GM23338 (cell line): Measurements from ENCODE around the gene TNS3. TPM values are rescaled to one million over a fixed set of nuclear protein-coding genes. Genes with fewer than 3 reads are reported as not detected.
A peak's percentile ranks its signal among the peaks of the same experiment; 100 is the strongest.

Source experiments
- ATAC-seq: fragments of 200-7000 bp; cut with Tn5 transposase; 3 replicates; pipeline ENCODE4 v1.9.1; 2020
- DNase-seq: peaks from one replicate; pipeline ENCODE4 v3.0.0-alpha.2; 2015; ENCODE audit warnings: low spot score
- H2AFZ ChIP-seq: fragments of 200-600 bp; sonication (generic); 2 replicates; pipeline ENCODE4 v1.8.0; 2016; ENCODE audit warnings: antibody characterized with exemption, mild to moderate bottlenecking, moderate library complexity
- H3F3A ChIP-seq: fragments of 200-600 bp; sonication (generic); replicated peaks from 2 replicates; pipeline ENCODE4 v1.8.0; 2017; ENCODE audit warnings: antibody characterized with exemption, mixed run types, low read depth
- H3K27ac ChIP-seq: fragments of 200-600 bp; sonication (generic); 2 replicates; pipeline ENCODE4 v1.6.1; 2016; ENCODE audit warnings: low read depth
- H3K27me3 ChIP-seq: fragments of 200-600 bp; sonication (generic); 2 replicates; pipeline ENCODE4 v1.8.0; 2016; ENCODE audit warnings: mild to moderate bottlenecking, mixed run types, moderate library complexity; ENCODE audit not compliant: insufficient read depth
- H3K36me3 ChIP-seq: fragments of 200-600 bp; sonication (generic); 2 replicates; pipeline ENCODE4 v1.8.0; 2016; ENCODE audit warnings: mild to moderate bottlenecking; ENCODE audit not compliant: insufficient read depth
- H3K4me1 ChIP-seq: fragments of 200-600 bp; sonication (generic); 2 replicates; pipeline ENCODE4 v1.8.0; 2016; ENCODE audit warnings: mild to moderate bottlenecking, moderate library complexity; ENCODE audit not compliant: insufficient read depth
- H3K4me2 ChIP-seq: fragments of 200-600 bp; sonication (generic); 2 replicates; pipeline ENCODE4 v1.7.1; 2017; ENCODE audit warnings: mixed run types
- H3K4me3 ChIP-seq: fragments of 200-600 bp; sonication (generic); 2 replicates; pipeline ENCODE4 v1.6.1; 2016; ENCODE audit warnings: mixed run types
- H3K79me2 ChIP-seq: fragments of 200-600 bp; sonication (generic); replicated peaks from 2 replicates; pipeline ENCODE4 v1.8.0; 2017; ENCODE audit warnings: mild to moderate bottlenecking; ENCODE audit not compliant: insufficient read depth
- H3K9me2 ChIP-seq: fragments of 200-600 bp; sonication (generic); 2 replicates; pipeline ENCODE4 v1.8.0; 2017; ENCODE audit not compliant: insufficient read depth
- H4K20me1 ChIP-seq: fragments of 200-600 bp; sonication (generic); replicated peaks from 2 replicates; pipeline ENCODE4 v1.8.0; 2017; ENCODE audit warnings: mild to moderate bottlenecking; ENCODE audit not compliant: insufficient read depth
- H3K27ac Mint-ChIP-seq: 2 replicates; pipeline ENCODE4 v1.8.0; 2020; ENCODE audit warnings: inconsistent platforms, mild to moderate bottlenecking, moderate library complexity, mixed read lengths
- H3K27me3 Mint-ChIP-seq: 3 replicates; pipeline ENCODE4 v1.8.0; 2022; ENCODE audit warnings: low read depth, mild to moderate bottlenecking, moderate library complexity, mixed read lengths, inconsistent platforms; ENCODE audit not compliant: insufficient read depth, poor library complexity
- H3K36me3 Mint-ChIP-seq: 3 replicates; pipeline ENCODE4 v1.8.0; 2021; ENCODE audit warnings: low read depth, mild to moderate bottlenecking, inconsistent platforms, moderate library complexity, mixed read lengths
- H3K4me1 Mint-ChIP-seq: 3 replicates; pipeline ENCODE4 v1.8.0; 2020; ENCODE audit warnings: mild to moderate bottlenecking, inconsistent platforms, mixed read lengths
- H3K4me3 Mint-ChIP-seq: 3 replicates; pipeline ENCODE4 v1.8.0; 2021; ENCODE audit warnings: moderate library complexity, mild to moderate bottlenecking, inconsistent platforms, mixed read lengths
- H3K9me3 Mint-ChIP-seq: 3 replicates; pipeline ENCODE4 v1.8.0; 2020; ENCODE audit warnings: moderate library complexity, mild to moderate bottlenecking, inconsistent platforms, mixed read lengths
- EZH2 ChIP-seq: fragments of 200-600 bp; sonication (generic); IDR thresholded peaks from one replicate; pipeline ENCODE4 v1.8.0; 2017; ENCODE audit warnings: antibody characterized with exemption, mild to moderate bottlenecking, low read depth; ENCODE audit not compliant: unreplicated experiment
- EZH2phosphoT487 ChIP-seq: fragments of 200-600 bp; sonication (generic); IDR thresholded peaks from one replicate; pipeline ENCODE4 v1.8.1; 2018; ENCODE audit warnings: antibody characterized with exemption; ENCODE audit not compliant: unreplicated experiment
- NANOG ChIP-seq: IDR thresholded peaks from 2 replicates; pipeline ENCODE4 v1.6.1; 2016; ENCODE audit warnings: antibody characterized with exemption, borderline replicate concordance
- polyA plus RNA-seq: library from polyadenylated mRNA; unstranded; fragments of >200 nt; fragmentation: Nextera tagmentation; extraction: Ambion mirVana; gene quantifications from 2 replicates; pipeline ENCODE4 v1.2.1, GENCODE V29; 2016
- total RNA-seq: library from RNA; depleted of rRNA; stranded (reverse); fragments of >200 nt; shearing (Covaris generic); gene quantifications from 2 replicates; pipeline ENCODE4 v1.2.3, GENCODE V29; 2014
- TF ChIP-seq, protein P1 (sequence below): fragments of 250-450 bp; sonication (Bioruptor Pico); IDR thresholded peaks from 2 replicates; pipeline ENCODE4 v1.5.0; 2020; ENCODE audit warnings: mild to moderate bottlenecking, moderate library complexity
- TF ChIP-seq, protein P2 (sequence below), 2 experiments: fragments of 200-600 bp in 1 of 2; sonication (generic) in 1 of 2; conservative IDR thresholded peaks; 2 replicates each; pipeline versions ENCODE4 v1.5.1 to v1.6.1; 2016 to 2017; ENCODE audit warnings: antibody characterized with exemption in 2 of 2, low read depth in 2 of 2, mild to moderate bottlenecking in 2 of 2, moderate library complexity in 1 of 2

TNS3 gene
- total and polyA plus RNA-seq, 2 experiments from 2014 or later = 6.2 to 28.7 TPM

GRCh38 chr7:47535704-47536628 is 45.9 kb downstream of the TNS3 start:
- Histone ChIP-seq H3F3A (peaks cover 5% of the 10 kb centered on the region; the same call in 1 of the 2 replicates), H3K4me3 (peak overlapping the region; percentile 63), H3K9me2 (no peaks in the 10 kb centered on the region), H3K4me2 (peak overlapping the region; percentile 87), H3K27ac (peak overlapping the region; percentile 33; the same call in 1 of the 2 replicates), H2AFZ (peak overlapping the region; percentile 60; the same call in 1 of the 2 replicates), H3K79me2 (peaks cover 43% of the 10 kb centered on the region), H3K4me1 (peaks cover 41% of the 10 kb centered on the region), H4K20me1 (peaks cover 17% of the 10 kb centered on the region), H3K36me3 (no peaks in the 10 kb centered on the region), H3K27me3 (peaks cover 28% of the 10 kb centered on the region)
- no peak overlapping the region for H3K27ac Mint-ChIP-seq
- peaks cover 23% of the 10 kb centered on the region for H3K27me3 Mint-ChIP-seq
- peak overlapping the region; percentile 83 for H3K4me3 Mint-ChIP-seq
- H3K9me3 Mint-ChIP-seq = peaks cover 8% of the 10 kb centered on the region
- DNase-seq = peak; percentile 49
- TF ChIP-seq EZH2 = peak; percentile 6
- TF ChIP-seq, protein P1, sequence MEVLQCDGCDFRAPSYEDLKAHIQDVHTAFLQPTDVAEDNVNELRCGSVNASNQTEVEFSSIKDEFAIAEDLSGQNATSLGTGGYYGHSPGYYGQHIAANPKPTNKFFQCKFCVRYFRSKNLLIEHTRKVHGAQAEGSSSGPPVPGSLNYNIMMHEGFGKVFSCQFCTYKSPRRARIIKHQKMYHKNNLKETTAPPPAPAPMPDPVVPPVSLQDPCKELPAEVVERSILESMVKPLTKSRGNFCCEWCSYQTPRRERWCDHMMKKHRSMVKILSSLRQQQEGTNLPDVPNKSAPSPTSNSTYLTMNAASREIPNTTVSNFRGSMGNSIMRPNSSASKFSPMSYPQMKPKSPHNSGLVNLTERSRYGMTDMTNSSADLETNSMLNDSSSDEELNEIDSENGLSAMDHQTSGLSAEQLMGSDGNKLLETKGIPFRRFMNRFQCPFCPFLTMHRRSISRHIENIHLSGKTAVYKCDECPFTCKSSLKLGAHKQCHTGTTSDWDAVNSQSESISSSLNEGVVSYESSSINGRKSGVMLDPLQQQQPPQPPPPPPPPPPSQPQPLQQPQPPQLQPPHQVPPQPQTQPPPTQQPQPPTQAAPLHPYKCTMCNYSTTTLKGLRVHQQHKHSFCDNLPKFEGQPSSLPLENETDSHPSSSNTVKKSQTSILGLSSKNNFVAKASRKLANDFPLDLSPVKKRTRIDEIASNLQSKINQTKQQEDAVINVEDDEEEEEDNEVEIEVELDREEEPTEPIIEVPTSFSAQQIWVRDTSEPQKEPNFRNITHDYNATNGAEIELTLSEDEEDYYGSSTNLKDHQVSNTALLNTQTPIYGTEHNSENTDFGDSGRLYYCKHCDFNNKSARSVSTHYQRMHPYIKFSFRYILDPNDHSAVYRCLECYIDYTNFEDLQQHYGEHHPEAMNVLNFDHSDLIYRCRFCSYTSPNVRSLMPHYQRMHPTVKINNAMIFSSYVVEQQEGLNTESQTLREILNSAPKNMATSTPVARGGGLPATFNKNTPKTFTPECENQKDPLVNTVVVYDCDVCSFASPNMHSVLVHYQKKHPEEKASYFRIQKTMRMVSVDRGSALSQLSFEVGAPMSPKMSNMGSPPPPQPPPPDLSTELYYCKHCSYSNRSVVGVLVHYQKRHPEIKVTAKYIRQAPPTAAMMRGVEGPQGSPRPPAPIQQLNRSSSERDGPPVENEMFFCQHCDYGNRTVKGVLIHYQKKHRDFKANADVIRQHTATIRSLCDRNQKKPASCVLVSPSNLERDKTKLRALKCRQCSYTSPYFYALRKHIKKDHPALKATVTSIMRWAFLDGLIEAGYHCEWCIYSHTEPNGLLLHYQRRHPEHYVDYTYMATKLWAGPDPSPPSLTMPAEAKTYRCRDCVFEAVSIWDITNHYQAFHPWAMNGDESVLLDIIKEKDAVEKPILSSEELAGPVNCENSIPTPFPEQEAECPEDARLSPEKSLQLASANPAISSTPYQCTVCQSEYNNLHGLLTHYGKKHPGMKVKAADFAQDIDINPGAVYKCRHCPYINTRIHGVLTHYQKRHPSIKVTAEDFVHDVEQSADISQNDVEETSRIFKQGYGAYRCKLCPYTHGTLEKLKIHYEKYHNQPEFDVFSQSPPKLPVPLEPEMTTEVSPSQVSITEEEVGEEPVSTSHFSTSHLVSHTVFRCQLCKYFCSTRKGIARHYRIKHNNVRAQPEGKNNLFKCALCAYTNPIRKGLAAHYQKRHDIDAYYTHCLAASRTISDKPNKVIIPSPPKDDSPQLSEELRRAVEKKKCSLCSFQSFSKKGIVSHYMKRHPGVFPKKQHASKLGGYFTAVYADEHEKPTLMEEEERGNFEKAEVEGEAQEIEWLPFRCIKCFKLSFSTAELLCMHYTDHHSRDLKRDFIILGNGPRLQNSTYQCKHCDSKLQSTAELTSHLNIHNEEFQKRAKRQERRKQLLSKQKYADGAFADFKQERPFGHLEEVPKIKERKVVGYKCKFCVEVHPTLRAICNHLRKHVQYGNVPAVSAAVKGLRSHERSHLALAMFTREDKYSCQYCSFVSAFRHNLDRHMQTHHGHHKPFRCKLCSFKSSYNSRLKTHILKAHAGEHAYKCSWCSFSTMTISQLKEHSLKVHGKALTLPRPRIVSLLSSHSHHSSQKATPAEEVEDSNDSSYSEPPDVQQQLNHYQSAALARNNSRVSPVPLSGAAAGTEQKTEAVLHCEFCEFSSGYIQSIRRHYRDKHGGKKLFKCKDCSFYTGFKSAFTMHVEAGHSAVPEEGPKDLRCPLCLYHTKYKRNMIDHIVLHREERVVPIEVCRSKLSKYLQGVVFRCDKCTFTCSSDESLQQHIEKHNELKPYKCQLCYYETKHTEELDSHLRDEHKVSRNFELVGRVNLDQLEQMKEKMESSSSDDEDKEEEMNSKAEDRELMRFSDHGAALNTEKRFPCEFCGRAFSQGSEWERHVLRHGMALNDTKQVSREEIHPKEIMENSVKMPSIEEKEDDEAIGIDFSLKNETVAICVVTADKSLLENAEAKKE (CRISPR knock-in tag) = no peak
- TF ChIP-seq, protein P2, sequence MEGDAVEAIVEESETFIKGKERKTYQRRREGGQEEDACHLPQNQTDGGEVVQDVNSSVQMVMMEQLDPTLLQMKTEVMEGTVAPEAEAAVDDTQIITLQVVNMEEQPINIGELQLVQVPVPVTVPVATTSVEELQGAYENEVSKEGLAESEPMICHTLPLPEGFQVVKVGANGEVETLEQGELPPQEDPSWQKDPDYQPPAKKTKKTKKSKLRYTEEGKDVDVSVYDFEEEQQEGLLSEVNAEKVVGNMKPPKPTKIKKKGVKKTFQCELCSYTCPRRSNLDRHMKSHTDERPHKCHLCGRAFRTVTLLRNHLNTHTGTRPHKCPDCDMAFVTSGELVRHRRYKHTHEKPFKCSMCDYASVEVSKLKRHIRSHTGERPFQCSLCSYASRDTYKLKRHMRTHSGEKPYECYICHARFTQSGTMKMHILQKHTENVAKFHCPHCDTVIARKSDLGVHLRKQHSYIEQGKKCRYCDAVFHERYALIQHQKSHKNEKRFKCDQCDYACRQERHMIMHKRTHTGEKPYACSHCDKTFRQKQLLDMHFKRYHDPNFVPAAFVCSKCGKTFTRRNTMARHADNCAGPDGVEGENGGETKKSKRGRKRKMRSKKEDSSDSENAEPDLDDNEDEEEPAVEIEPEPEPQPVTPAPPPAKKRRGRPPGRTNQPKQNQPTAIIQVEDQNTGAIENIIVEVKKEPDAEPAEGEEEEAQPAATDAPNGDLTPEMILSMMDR (conservative IDR thresholded peaks at IDR 0.05; ENCODE audit: low read depth in 2 of 2) = no peak
- no peak for TF ChIP-seq EZH2phosphoT487
- no peak for TF ChIP-seq NANOG
- peaks cover 10% of the 10 kb centered on the region for H3K36me3 Mint-ChIP-seq
- peak; percentile 64 for ATAC-seq
- peaks cover 56% of the 10 kb centered on the region for H3K4me1 Mint-ChIP-seq
